Keratinocyte (primary cell): ENCODE measurements around the gene DCUN1D2.

Experiments
- EZH2 ChIP-seq: IDR thresholded peaks from one replicate; pipeline ENCODE4 v1.6.1; 2012; ENCODE audit warnings: inconsistent platforms, mild to moderate bottlenecking, low read length, moderate library complexity
- TF ChIP-seq, protein P1 (sequence below), 3 experiments: IDR thresholded peaks in 1 of 3; conservative IDR thresholded peaks in 1 of 3; optimal IDR thresholded peaks in 1 of 3; 2 replicates in 2 of 3; 3 replicates in 1 of 3; pipeline versions ENCODE3 to v1.5.1; 2011; ENCODE audit warnings: low read length in 3 of 3, mild to moderate bottlenecking in 3 of 3, moderate library complexity in 2 of 3, control low read depth in 1 of 3, inconsistent platforms in 1 of 3; ENCODE audit not compliant: insufficient read depth in 2 of 3; ENCODE audit errors: extremely low read depth in 1 of 3

DNA sequence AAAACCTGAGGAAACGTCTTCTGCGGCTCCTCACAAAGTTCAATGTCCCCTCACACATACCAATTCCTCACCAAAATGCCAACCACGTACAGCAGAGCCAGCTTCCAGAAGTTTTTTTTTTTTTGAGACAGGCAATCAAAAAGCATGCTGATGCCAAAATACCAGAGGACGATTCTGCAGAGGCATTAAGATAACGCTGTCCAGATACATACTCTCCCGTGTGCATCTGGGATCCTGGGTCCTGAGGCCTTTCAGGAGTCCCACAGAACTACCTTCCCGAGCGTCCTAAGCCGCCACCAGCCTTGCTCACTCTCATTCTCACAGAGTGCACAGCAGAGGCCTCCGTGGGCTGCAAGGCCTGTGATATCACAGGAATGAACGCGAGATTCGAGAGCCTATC is 5.0 kb downstream of the DCUN1D2 start:
- TF ChIP-seq, protein P1, sequence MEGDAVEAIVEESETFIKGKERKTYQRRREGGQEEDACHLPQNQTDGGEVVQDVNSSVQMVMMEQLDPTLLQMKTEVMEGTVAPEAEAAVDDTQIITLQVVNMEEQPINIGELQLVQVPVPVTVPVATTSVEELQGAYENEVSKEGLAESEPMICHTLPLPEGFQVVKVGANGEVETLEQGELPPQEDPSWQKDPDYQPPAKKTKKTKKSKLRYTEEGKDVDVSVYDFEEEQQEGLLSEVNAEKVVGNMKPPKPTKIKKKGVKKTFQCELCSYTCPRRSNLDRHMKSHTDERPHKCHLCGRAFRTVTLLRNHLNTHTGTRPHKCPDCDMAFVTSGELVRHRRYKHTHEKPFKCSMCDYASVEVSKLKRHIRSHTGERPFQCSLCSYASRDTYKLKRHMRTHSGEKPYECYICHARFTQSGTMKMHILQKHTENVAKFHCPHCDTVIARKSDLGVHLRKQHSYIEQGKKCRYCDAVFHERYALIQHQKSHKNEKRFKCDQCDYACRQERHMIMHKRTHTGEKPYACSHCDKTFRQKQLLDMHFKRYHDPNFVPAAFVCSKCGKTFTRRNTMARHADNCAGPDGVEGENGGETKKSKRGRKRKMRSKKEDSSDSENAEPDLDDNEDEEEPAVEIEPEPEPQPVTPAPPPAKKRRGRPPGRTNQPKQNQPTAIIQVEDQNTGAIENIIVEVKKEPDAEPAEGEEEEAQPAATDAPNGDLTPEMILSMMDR (optimal IDR thresholded peaks at IDR 0.05 in 1 of 3, IDR thresholded peaks at IDR 0.05 in 1 of 3, conservative IDR thresholded peaks at IDR 0.05 in 1 of 3; ENCODE audit: extremely low read depth in 1 of 3, insufficient read depth in 2 of 3, low read length in 3 of 3), result no peak
- TF ChIP-seq EZH2, result no peak
